ENCODE results near the gene DAB2IP.

DNA sequence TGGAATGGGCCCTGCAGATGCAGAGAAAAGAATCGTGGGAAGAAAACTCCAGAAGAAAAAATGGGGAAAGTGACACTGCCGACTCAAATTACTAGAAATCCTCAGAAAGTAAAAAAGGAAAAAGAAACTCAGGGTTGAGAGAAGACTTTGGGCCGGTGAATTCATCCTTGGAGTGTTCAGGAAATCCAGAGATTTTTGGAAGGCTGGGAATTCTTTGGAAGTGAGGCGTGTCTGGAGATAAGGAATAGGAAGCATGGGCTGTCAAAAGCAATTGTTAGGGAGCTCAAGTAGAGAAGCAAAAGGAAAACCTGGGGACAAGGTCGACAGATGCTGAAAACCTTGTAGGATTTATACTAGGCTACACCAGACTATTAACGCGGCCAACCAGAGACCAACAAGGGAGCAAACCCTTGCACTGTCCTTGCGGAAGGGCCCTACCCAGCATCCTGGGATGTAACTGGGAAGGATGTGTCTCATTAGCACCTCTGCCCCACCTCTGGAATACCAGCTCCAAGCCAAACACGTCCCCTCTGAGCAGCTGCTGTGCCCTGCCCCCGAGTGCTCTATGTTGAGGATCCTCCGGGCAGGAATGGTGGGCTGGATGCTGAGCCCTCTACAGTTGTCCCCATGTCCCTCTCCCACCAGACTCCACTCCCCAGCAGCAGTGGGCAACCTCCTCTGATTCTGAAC is 11.6 kb downstream of the DAB2IP start:
- no peak for TF ChIP-seq CTCF (IDR thresholded peaks at IDR 0.05; ENCODE audit: low read depth, low read length, poor library complexity, severe bottlenecking)
- TF ChIP-seq EZH2phosphoT487 (IDR thresholded peaks at IDR 0.05; ENCODE audit: borderline replicate concordance, low read length): no peak
